Caco-2 (cell line): ENCODE results near the gene KIF13A. TPM values are rescaled to one million over a fixed set of nuclear protein-coding genes. Genes with fewer than 3 reads are reported as not detected.

Experiments used
- BruUV-seq: library from RNA; stranded (reverse); fragments of 400-500 nt; replicated peaks from 2 replicates; lab custom pipeline; 2021; lab: Mats Ljungman, UMichigan
- CTCF ChIA-PET: fragments of 300-600 bp; sonication (Branson Sonifier 250); formaldehyde crosslinking; loops from one replicate; lab custom pipeline; 2022; ENCODE audit warnings: antibody characterized with exemption; lab: Charles Lee
- POLR2A ChIA-PET: fragments of 300-600 bp; sonication (Branson Sonifier 250); formaldehyde crosslinking; loops from one replicate; lab custom pipeline; 2022; ENCODE audit warnings: antibody characterized with exemption; lab: Charles Lee
- DNase-seq, 2 experiments: peaks; one replicate each; pipeline versions ENCODE4 v3.0.0 to v3.0.0-alpha.2; 2020 to 2022
- H3K27me3 ChIP-seq: replicated peaks from 2 replicates; pipeline ENCODE4 v1.6.0; 2011; ENCODE audit warnings: low read length; ENCODE audit not compliant: control insufficient read depth, insufficient read depth
- H3K36me3 ChIP-seq: 2 replicates; pipeline ENCODE4 v1.5.1; 2011; ENCODE audit warnings: low read length; ENCODE audit not compliant: control insufficient read depth, insufficient read depth
- H3K4me1 ChIP-seq: fragments of 250-450 bp; sonication (Bioruptor Pico); 2 replicates; pipeline ENCODE4 v1.5.1; 2020; ENCODE audit warnings: mild to moderate bottlenecking
- H3K4me3 ChIP-seq: 2 replicates; pipeline ENCODE4 v1.5.1; 2011; ENCODE audit warnings: low read depth, mild to moderate bottlenecking, control low read depth, low read length
- H3K9me3 ChIP-seq: fragments of 250-450 bp; sonication (Bioruptor Pico); 2 replicates; pipeline ENCODE4 v1.5.1; 2020; ENCODE audit warnings: mild to moderate bottlenecking, moderate library complexity
- H3K27ac Mint-ChIP-seq: one replicate; pipeline ENCODE4 v1.8.0; 2022; ENCODE audit warnings: mixed read lengths; ENCODE audit not compliant: unreplicated experiment
- H3K27me3 Mint-ChIP-seq: one replicate; pipeline ENCODE4 v1.8.0; 2022; ENCODE audit warnings: mixed read lengths; ENCODE audit not compliant: insufficient read depth, unreplicated experiment
- H3K36me3 Mint-ChIP-seq: one replicate; pipeline ENCODE4 v1.8.0; 2022; ENCODE audit warnings: mild to moderate bottlenecking, mixed read lengths; ENCODE audit not compliant: insufficient read depth, unreplicated experiment
- H3K4me1 Mint-ChIP-seq: one replicate; pipeline ENCODE4 v1.8.0; 2022; ENCODE audit warnings: low read depth, mixed read lengths; ENCODE audit not compliant: unreplicated experiment
- H3K4me3 Mint-ChIP-seq: one replicate; pipeline ENCODE4 v1.8.0; 2022; ENCODE audit warnings: mild to moderate bottlenecking, moderate library complexity, mixed read lengths; ENCODE audit not compliant: unreplicated experiment
- H3K9me3 Mint-ChIP-seq: one replicate; pipeline ENCODE4 v1.8.0; 2022; ENCODE audit warnings: mixed read lengths; ENCODE audit not compliant: unreplicated experiment
- intact Hi-C: fragments of 100-400 bp; cut with micrococcal nuclease; formaldehyde crosslinking; loops from one replicate; pipeline ENCODE4 v1.10.0; 2022; ENCODE audit not compliant: unreplicated experiment
- total RNA-seq: library from RNA; stranded (reverse); gene quantifications from 2 replicates; pipeline ENCODE4 v1.2.3, GENCODE V29; 2022
- TF ChIP-seq, protein P1 (sequence below), 2 experiments: fragments of 200-600 bp in 1 of 2; IDR thresholded peaks; 1 replicate in 1 of 2; 2 replicates in 1 of 2; pipeline versions ENCODE4 v1.5.1 to v1.8.0; 2011 to 2022; ENCODE audit warnings: antibody characterized with exemption in 1 of 2, control low read depth in 1 of 2, inconsistent platforms in 1 of 2, low read depth in 1 of 2, low read length in 1 of 2, mild to moderate bottlenecking in 1 of 2, moderate library complexity in 1 of 2; ENCODE audit not compliant: insufficient read depth in 1 of 2, severe bottlenecking in 1 of 2, unreplicated experiment in 1 of 2

The KIF13A gene
- total RNA-seq, 1 experiment from 2014 or later, result 13.8 TPM

DNA sequence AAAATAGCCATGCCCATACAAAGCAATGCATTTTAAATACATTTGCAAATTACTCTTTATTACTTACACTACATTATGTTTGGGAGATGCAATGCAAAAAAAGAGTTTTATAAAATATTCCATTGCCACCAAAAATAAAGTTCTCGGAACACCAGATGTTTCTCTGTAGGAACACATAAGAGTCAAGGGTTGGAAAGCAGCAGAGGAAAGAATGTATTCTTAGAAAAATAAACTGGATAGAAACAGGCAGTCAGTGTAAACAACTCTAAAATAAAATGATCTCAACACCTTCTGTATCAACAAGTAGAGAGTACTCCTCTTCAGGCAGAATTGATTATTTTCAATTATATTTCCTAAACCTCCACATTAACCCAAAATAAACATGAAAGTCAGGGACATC is 28.1 kb downstream of the KIF13A start:
- TF ChIP-seq, protein P1, sequence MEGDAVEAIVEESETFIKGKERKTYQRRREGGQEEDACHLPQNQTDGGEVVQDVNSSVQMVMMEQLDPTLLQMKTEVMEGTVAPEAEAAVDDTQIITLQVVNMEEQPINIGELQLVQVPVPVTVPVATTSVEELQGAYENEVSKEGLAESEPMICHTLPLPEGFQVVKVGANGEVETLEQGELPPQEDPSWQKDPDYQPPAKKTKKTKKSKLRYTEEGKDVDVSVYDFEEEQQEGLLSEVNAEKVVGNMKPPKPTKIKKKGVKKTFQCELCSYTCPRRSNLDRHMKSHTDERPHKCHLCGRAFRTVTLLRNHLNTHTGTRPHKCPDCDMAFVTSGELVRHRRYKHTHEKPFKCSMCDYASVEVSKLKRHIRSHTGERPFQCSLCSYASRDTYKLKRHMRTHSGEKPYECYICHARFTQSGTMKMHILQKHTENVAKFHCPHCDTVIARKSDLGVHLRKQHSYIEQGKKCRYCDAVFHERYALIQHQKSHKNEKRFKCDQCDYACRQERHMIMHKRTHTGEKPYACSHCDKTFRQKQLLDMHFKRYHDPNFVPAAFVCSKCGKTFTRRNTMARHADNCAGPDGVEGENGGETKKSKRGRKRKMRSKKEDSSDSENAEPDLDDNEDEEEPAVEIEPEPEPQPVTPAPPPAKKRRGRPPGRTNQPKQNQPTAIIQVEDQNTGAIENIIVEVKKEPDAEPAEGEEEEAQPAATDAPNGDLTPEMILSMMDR (IDR thresholded peaks at IDR 0.05; ENCODE audit: insufficient read depth in 1 of 2, low read depth in 1 of 2, low read length in 1 of 2, severe bottlenecking in 1 of 2, unreplicated experiment in 1 of 2), result no peak

DNA sequence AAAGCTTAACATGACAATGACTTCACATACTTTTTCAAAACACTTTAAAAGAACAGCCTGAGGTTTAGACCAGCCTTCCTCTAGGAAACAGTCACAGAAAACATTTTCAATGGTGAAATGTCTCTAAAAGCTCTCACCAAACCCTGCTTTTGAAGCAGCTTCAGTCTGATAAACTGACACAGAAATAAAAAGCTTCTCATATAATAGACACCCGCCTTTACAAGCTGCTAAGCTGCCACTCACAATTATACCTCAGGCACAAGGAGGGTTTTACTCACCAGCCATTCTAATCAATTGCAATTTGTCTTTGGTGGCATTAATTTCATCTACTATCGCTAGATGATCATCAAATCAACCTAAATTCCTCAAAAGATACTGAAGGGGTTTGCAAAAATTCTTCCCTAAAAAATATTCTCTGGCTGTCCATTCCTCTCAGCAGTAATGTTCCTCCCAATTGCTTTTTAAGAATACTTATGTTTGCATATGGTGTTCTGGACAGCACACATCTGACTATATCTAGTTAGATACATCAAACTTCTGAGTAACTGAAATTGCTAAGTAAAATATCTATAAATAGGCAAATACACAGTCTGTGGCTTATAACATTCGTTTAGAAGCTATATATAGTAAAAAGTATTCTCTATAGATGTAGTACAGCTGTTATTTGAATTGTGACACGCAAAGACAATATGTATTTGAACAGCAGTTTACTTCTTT is 29.4 kb downstream of the KIF13A start:
- H3K36me3 ChIP-seq, result no peaks in the 10 kb centered on the region
- no peaks in the 10 kb centered on the region for H3K4me1 ChIP-seq
- H3K4me3 ChIP-seq, result no peak overlapping the region
- Mint-ChIP-seq H3K4me3 (no peak overlapping the region), H3K27ac (no peak overlapping the region), H3K36me3 (no peaks in the 10 kb centered on the region), H3K4me1 (no peaks in the 10 kb centered on the region), H3K9me3 (no peaks in the 10 kb centered on the region), H3K27me3 (no peaks in the 10 kb centered on the region)
- intact Hi-C loops, result no loop called here
- CTCF ChIA-PET, result interaction anchor here (1.0 kb wide), 1 partner anchor 29 kb away, joined by 3 read pairs; no protein-coding TSS in a partner anchor
- TF ChIP-seq, protein P1 (IDR thresholded peaks at IDR 0.05; ENCODE audit: insufficient read depth in 1 of 2, low read depth in 1 of 2, low read length in 1 of 2, severe bottlenecking in 1 of 2, unreplicated experiment in 1 of 2), result no peak
- DNase-seq, result no peak
- POLR2A ChIA-PET, result no interaction called here
- no TSS peak for BruUV-seq
- no peaks in the 10 kb centered on the region for H3K27me3 ChIP-seq
- no peaks in the 10 kb centered on the region for H3K9me3 ChIP-seq

More for the DNA sequence above, 28.1 kb downstream of the KIF13A start:
- Mint-ChIP-seq H3K36me3 (no peaks in the 10 kb centered on the region), H3K27me3 (no peaks in the 10 kb centered on the region), H3K27ac (no peak overlapping the region), H3K4me3 (no peak overlapping the region), H3K4me1 (no peaks in the 10 kb centered on the region), H3K9me3 (no peaks in the 10 kb centered on the region)
- Histone ChIP-seq H3K4me1 (no peaks in the 10 kb centered on the region), H3K36me3 (no peaks in the 10 kb centered on the region), H3K9me3 (no peaks in the 10 kb centered on the region), H3K4me3 (no peak overlapping the region), H3K27me3 (no peaks in the 10 kb centered on the region)
- no TSS peak for BruUV-seq
- no peak for DNase-seq
- ChIA-PET CTCF (interaction anchor here (0.5 kb wide), 1 partner anchor 359 kb away, joined by 3 read pairs; the partner anchor contains the start of gene FAM8A1), POLR2A (no interaction called here)
- intact Hi-C loops, result no loop called here

DNA sequence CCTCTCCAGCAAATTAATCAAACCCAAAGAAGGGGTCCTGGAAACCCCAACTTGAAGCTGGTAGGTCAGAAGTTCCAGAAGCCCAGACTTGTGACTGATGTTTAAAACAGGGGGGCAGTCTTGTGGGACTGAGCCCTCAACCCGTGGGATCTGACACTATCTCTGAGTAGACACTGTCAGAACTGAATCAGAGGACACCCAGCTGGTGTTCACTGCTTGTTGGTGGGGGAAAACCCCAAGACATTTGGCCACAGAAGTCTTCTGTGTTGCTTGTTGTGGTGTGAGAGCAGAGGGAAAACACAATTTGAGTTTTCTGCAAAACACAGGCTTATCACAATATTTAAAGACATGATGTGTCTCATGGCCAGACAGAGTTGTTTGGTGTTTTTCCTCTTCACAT is 29.9 kb downstream of the KIF13A start:
- Mint-ChIP-seq H3K4me1 (no peaks in the 10 kb centered on the region), H3K36me3 (no peaks in the 10 kb centered on the region), H3K27me3 (no peaks in the 10 kb centered on the region), H3K27ac (no peak overlapping the region), H3K4me3 (no peak overlapping the region), H3K9me3 (no peaks in the 10 kb centered on the region)
- BruUV-seq, result no TSS peak
- Histone ChIP-seq H3K27me3 (no peaks in the 10 kb centered on the region), H3K4me3 (no peak overlapping the region), H3K36me3 (no peaks in the 10 kb centered on the region), H3K4me1 (no peaks in the 10 kb centered on the region), H3K9me3 (no peaks in the 10 kb centered on the region)
- POLR2A ChIA-PET, result no interaction called here
- DNase-seq, result no peak
- TF ChIP-seq, protein P1 (IDR thresholded peaks at IDR 0.05; ENCODE audit: insufficient read depth in 1 of 2, low read depth in 1 of 2, low read length in 1 of 2, severe bottlenecking in 1 of 2, unreplicated experiment in 1 of 2), result no peak
- CTCF ChIA-PET, result interaction anchor here (1.0 kb wide), 1 partner anchor 29 kb away, joined by 3 read pairs; no protein-coding TSS in a partner anchor
- intact Hi-C loops, result no loop called here
